GM10248 (cell line): ENCODE results near the gene DIPK1B.
"Not testable (repeated sequence)": the region's sequence is repeated elsewhere in the genome, so short reads cannot be mapped to it uniquely, and the experiment has no call there.

Experiments used
- CTCF ChIA-PET: fragments of 300-600 bp; sonication (Branson Sonifier 250); formaldehyde crosslinking; extraction: SDS; loops from one replicate; lab custom pipeline; 2021; ENCODE audit warnings: antibody characterized with exemption; lab: Yijun Ruan, JAX
- POLR2A ChIA-PET: fragments of 350-650 bp; sonication (Branson Sonifier 250); formaldehyde crosslinking; extraction: SDS; loops from one replicate; lab custom pipeline; 2020; ENCODE audit warnings: antibody characterized with exemption; lab: Yijun Ruan, JAX
- DNase-seq: peaks from one replicate; pipeline ENCODE4 v3.0.0; 2012; ENCODE audit errors: extremely low spot score
- CTCF ChIP-seq: IDR thresholded peaks from 2 replicates; pipeline ENCODE4 v1.5.1; 2012; ENCODE audit warnings: mild to moderate bottlenecking, low read depth; ENCODE audit errors: extremely low read depth, missing control alignments, control extremely low read depth

The DIPK1B gene

GRCh38 chr9:136709454-136710109, 2.8 kb upstream of the DIPK1B start:
- CTCF ChIA-PET = no interaction called here
- TF ChIP-seq CTCF = no peak
- POLR2A ChIA-PET = no interaction called here

GRCh38 chr9:136710543-136710942, 1.8 kb upstream of the DIPK1B start:
- ChIA-PET CTCF (no interaction called here), POLR2A (no interaction called here)
- DNase-seq = no peak
- TF ChIP-seq CTCF = no peak

More at GRCh38 chr9:136709454-136710109, 2.8 kb upstream of the DIPK1B start:
- DNase-seq = no peak

GRCh38 chr9:136711219-136711648, 1.1 kb upstream of the DIPK1B start:
- POLR2A ChIA-PET, DNase-seq, CTCF ChIA-PET: not testable (repeated sequence)

- DNase-seq = no peak
- TF ChIP-seq CTCF = no peak
- ChIA-PET POLR2A (interaction anchor here (3.9 kb wide), 1 partner anchor 14 kb away, joined by 36 read pairs; no protein-coding TSS in a partner anchor), CTCF (interaction anchor here (1.7 to 7.7 kb wide), 2 partner anchors 10 to 16 kb away, joined by 4 to 49 read pairs; no protein-coding TSS in a partner anchor)
Observed at GRCh38 chr9:136712690-136713544, 545 bp downstream of the DIPK1B start.

- POLR2A ChIA-PET = interaction anchor here (3.9 kb wide), 1 partner anchor 14 kb away, joined by 36 read pairs; no protein-coding TSS in a partner anchor
- TF ChIP-seq CTCF = no peak
- CTCF ChIA-PET = interaction anchor here (0.8 to 7.7 kb wide), 4 partner anchors 9 to 129 kb away, joined by 3 to 49 read pairs (median 6); partner anchors contain the start of gene AJM1
- no peak for DNase-seq
Observed at GRCh38 chr9:136713550-136713949, 1.2 kb downstream of the DIPK1B start.

- no peak for DNase-seq
- ChIA-PET POLR2A (interaction anchor here (3.9 kb wide), 1 partner anchor 13 kb away, joined by 36 read pairs; no protein-coding TSS in a partner anchor), CTCF (interaction anchor here (0.8 to 7.7 kb wide), 8 partner anchors 8 to 315 kb away, joined by 3 to 49 read pairs (median 4); partner anchors contain the start of gene AJM1)
- no peak for TF ChIP-seq CTCF
Observed at GRCh38 chr9:136714096-136714892, 1.9 kb downstream of the DIPK1B start.
